T-cell (primary cell): ENCODE measurements around the gene ADCY4. TPM values are rescaled to one million over a fixed set of nuclear protein-coding genes. Genes with fewer than 3 reads are reported as not detected.
"Not testable (repeated sequence)": the region's sequence is repeated elsewhere in the genome, so short reads cannot be mapped to it uniquely, and the experiment has no call there.

Experiments
- ATAC-seq, 4 experiments: fragments of 200-7000 bp in 3 of 4; fragments of 150-1000 bp in 1 of 4; cut with Tn5 transposase; replicated peaks in 1 of 4; 1 replicate in 3 of 4; 2 replicates in 1 of 4; pipeline ENCODE4 v1.10.0; 2021; ENCODE audit warnings: moderate library complexity in 3 of 4, mild to moderate bottlenecking in 2 of 4, moderate number of reproducible peaks in 1 of 4
- CTCF ChIA-PET, 2 donors: fragments of 300-600 bp; sonication (Branson Sonifier 250); formaldehyde crosslinking; loops; one replicate each; lab custom pipeline; 2022; ENCODE audit warnings: antibody characterized with exemption in 2 of 2; lab: Charles Lee
- POLR2A ChIA-PET, 2 donors: fragments of 300-600 bp; sonication (Branson Sonifier 250); formaldehyde crosslinking; loops; one replicate each; lab custom pipeline; 2022; ENCODE audit warnings: antibody characterized with exemption in 2 of 2; lab: Charles Lee
- DNase-seq, 35 experiments: peaks; one replicate each; pipeline versions ENCODE4 v3.0.0 to v3.0.0-alpha.2; 2013 to 2023
- H3K27ac ChIP-seq: one replicate; pipeline ENCODE4 v1.5.1; 2013; ENCODE audit warnings: low read length
- H3K27me3 ChIP-seq, 2 experiments: replicated peaks in 1 of 2; 1 replicate in 1 of 2; 2 replicates in 1 of 2; pipeline versions ENCODE4 v1.6.1 to v1.7.0; 2013; ENCODE audit warnings: low read length in 1 of 2, mixed read lengths in 1 of 2; ENCODE audit not compliant: control insufficient read depth in 2 of 2, insufficient read depth in 2 of 2; ENCODE audit errors: extremely low read depth in 1 of 2
- H3K36me3 ChIP-seq, 2 donors: 1 replicate in 1 of 2; 2 replicates in 1 of 2; pipeline versions ENCODE4 v1.6.1 to v1.7.0; 2013; ENCODE audit warnings: low read length in 1 of 2; ENCODE audit not compliant: control insufficient read depth in 2 of 2, insufficient read depth in 1 of 2; ENCODE audit errors: extremely low read depth in 1 of 2
- H3K4me1 ChIP-seq, 2 experiments: 1 replicate in 1 of 2; 2 replicates in 1 of 2; pipeline versions ENCODE4 v1.6.1 to v1.7.0; 2013; ENCODE audit warnings: low read length in 2 of 2, mixed read lengths in 1 of 2; ENCODE audit not compliant: insufficient read depth in 2 of 2, control insufficient read depth in 1 of 2; ENCODE audit errors: extremely low read depth in 1 of 2
- H3K4me3 ChIP-seq, 2 donors: 1 replicate in 1 of 2; 2 replicates in 1 of 2; pipeline versions ENCODE4 v1.5.1 to v1.7.0; 2013; ENCODE audit warnings: mild to moderate bottlenecking in 2 of 2, low read length in 1 of 2, moderate library complexity in 1 of 2; ENCODE audit not compliant: control insufficient read depth in 1 of 2; ENCODE audit errors: extremely low read depth in 1 of 2
- H3K9me3 ChIP-seq: 2 replicates; pipeline ENCODE4 v1.7.0; 2013
- H3K27ac Mint-ChIP-seq, 2 donors: one replicate each; pipeline ENCODE4 v1.8.0; 2020 to 2021; ENCODE audit warnings: mild to moderate bottlenecking in 2 of 2, mixed read lengths in 2 of 2
- H3K27me3 Mint-ChIP-seq, 2 donors: one replicate each; pipeline ENCODE4 v1.8.0; 2021 to 2022; ENCODE audit warnings: mixed read lengths in 2 of 2
- H3K36me3 Mint-ChIP-seq: one replicate; pipeline ENCODE4 v1.8.0; 2021; ENCODE audit warnings: mixed read lengths
- H3K4me1 Mint-ChIP-seq, 3 donors: one replicate each; pipeline ENCODE4 v1.8.0; 2020 to 2022; ENCODE audit warnings: mixed read lengths in 3 of 3, mild to moderate bottlenecking in 1 of 3
- H3K4me3 Mint-ChIP-seq, 3 donors: one replicate each; pipeline ENCODE4 v1.8.0; 2020 to 2022; ENCODE audit warnings: mild to moderate bottlenecking in 3 of 3, mixed read lengths in 3 of 3, moderate library complexity in 3 of 3
- H3K9me3 Mint-ChIP-seq, 3 donors: one replicate each; pipeline ENCODE4 v1.8.0; 2020 to 2022; ENCODE audit warnings: mixed read lengths in 3 of 3
- WGBS: methylation state at CpG from one replicate; pipeline ENCODE4 v1.1.5; 2013; ENCODE audit warnings: missing lambda C conversion rate; ENCODE audit not compliant: insufficient coverage; 5-methylcytosine and 5-hydroxymethylcytosine counted together
- total RNA-seq, 35 experiments: library from RNA in 6 of 35; stranded (reverse) in 6 of 35; fragments of 120-200 nt in 1 of 35; gene quantifications; one replicate each; pipeline versions ENCODE4 v1.2.1 to v1.2.4 and lab custom pipeline; 2013 to 2026

Gene ADCY4
- total RNA-seq, 5 donors from 2014 or later (not counting 1 experiment from before 2014, with no cell fraction given): 7.8 to 10.4 (median 8.5) TPM

GRCh38 chr14:24354482-24354825, 19.6 kb upstream of the ADCY4 start:
- not testable (repeated sequence) for H3K36me3 ChIP-seq, H3K9me3 Mint-ChIP-seq, H3K4me3 ChIP-seq, H3K4me1 Mint-ChIP-seq, H3K9me3 ChIP-seq, H3K27ac Mint-ChIP-seq, H3K27ac ChIP-seq, H3K4me3 Mint-ChIP-seq, DNase-seq, H3K36me3 Mint-ChIP-seq, ATAC-seq, H3K4me1 ChIP-seq
- H3K27me3 ChIP-seq: peaks cover 0 to 24% of the 10 kb centered on the region in 2 experiments
- ChIA-PET CTCF (interaction anchor here in 1 of 2 donors (0.6 kb wide), 1 partner anchor 252 kb away, joined by 4 read pairs; no protein-coding TSS in a partner anchor), POLR2A (interaction anchor here in 1 of 2 donors (0.6 kb wide), 1 partner anchor 69 kb away, joined by 6 read pairs; no protein-coding TSS in a partner anchor)
- 50% methylated on average over 1 of the region's 3 CpGs for WGBS
- H3K27me3 Mint-ChIP-seq: peaks cover 41 to 46% of the 10 kb centered on the region in 2 donors

GRCh38 chr14:24353559-24354481, 18.9 kb upstream of the ADCY4 start:
- no peaks in the 10 kb centered on the region for H3K9me3 Mint-ChIP-seq
- DNase-seq: no peak
- H3K4me3 ChIP-seq: no peak overlapping the region
- no peak overlapping the region for H3K27ac ChIP-seq
- no peaks in the 10 kb centered on the region for H3K4me1 ChIP-seq
- H3K27ac Mint-ChIP-seq: no peak overlapping the region
- H3K4me1 Mint-ChIP-seq: peaks cover 0 to 9% (median 0%) of the 10 kb centered on the region in 3 donors
- CTCF ChIA-PET: interaction anchor here in 1 of 2 donors (0.6 kb wide), 1 partner anchor 252 kb away, joined by 4 read pairs; no protein-coding TSS in a partner anchor
- POLR2A ChIA-PET: no interaction called here
- H3K27me3 Mint-ChIP-seq: peaks cover 44 to 51% of the 10 kb centered on the region in 2 donors
- H3K4me3 Mint-ChIP-seq: no peak overlapping the region
- no peaks in the 10 kb centered on the region for H3K36me3 Mint-ChIP-seq
- no peaks in the 10 kb centered on the region for H3K9me3 ChIP-seq
- no peak for ATAC-seq
- 33% methylated on average over 3 of the region's 5 CpGs for WGBS
- no peaks in the 10 kb centered on the region for H3K36me3 ChIP-seq
- peaks cover 0 to 27% of the 10 kb centered on the region in 2 experiments for H3K27me3 ChIP-seq

- Mint-ChIP-seq H3K9me3 (no peaks in the 10 kb centered on the region), H3K36me3 (no peaks in the 10 kb centered on the region), H3K27ac (no peak overlapping the region), H3K4me3 (no peak overlapping the region), H3K4me1 (peaks cover 0 to 9% (median 0%) of the 10 kb centered on the region in 3 donors), H3K27me3 (peaks cover 49 to 63% of the 10 kb centered on the region in 2 donors)
- Histone ChIP-seq H3K27me3 (peaks cover 0 to 36% of the 10 kb centered on the region in 2 experiments), H3K27ac (no peak overlapping the region), H3K4me1 (no peaks in the 10 kb centered on the region), H3K9me3 (no peaks in the 10 kb centered on the region), H3K36me3 (no peaks in the 10 kb centered on the region), H3K4me3 (no peak overlapping the region)
- WGBS: 42% methylated on average over 3 of the region's 4 CpGs
- no peak for DNase-seq
- ChIA-PET POLR2A (interaction anchor here in 1 of 2 donors (0.7 kb wide), 1 partner anchor 107 kb away, joined by 4 read pairs; no protein-coding TSS in a partner anchor), CTCF (interaction anchor here in 1 of 2 donors (0.6 kb wide), 1 partner anchor 47 kb away, joined by 6 read pairs; the partner anchor contains the start of gene NYNRIN)
- ATAC-seq: no peak
Observed at GRCh38 chr14:24351517-24351916, 16.6 kb upstream of the ADCY4 start.

GRCh38 chr14:24349742-24350141, 14.9 kb upstream of the ADCY4 start:
- Histone ChIP-seq H3K4me3 (no peak overlapping the region), H3K27me3 (peaks cover 0 to 42% of the 10 kb centered on the region in 2 experiments), H3K36me3 (no peaks in the 10 kb centered on the region), H3K27ac (no peak overlapping the region), H3K9me3 (no peaks in the 10 kb centered on the region), H3K4me1 (no peaks in the 10 kb centered on the region)
- Mint-ChIP-seq H3K36me3 (no peaks in the 10 kb centered on the region), H3K4me3 (no peak overlapping the region), H3K4me1 (peaks cover 0 to 9% (median 0%) of the 10 kb centered on the region in 3 donors), H3K27ac (no peak overlapping the region), H3K27me3 (peaks cover 54 to 73% of the 10 kb centered on the region in 2 donors), H3K9me3 (no peaks in the 10 kb centered on the region)
- no peak for ATAC-seq
- DNase-seq: no peak
- 41% methylated on average over 2 of the region's 5 CpGs for WGBS
- POLR2A ChIA-PET: no interaction called here
- CTCF ChIA-PET: no interaction called here

- no peaks in the 10 kb centered on the region for H3K36me3 ChIP-seq
- H3K27me3 ChIP-seq: peaks cover 0 to 47% of the 10 kb centered on the region in 2 experiments
- 90% methylated on average over 2 of the region's 2 CpGs for WGBS
- no peak overlapping the region for H3K27ac ChIP-seq
- Mint-ChIP-seq H3K27ac (no peak overlapping the region), H3K36me3 (no peaks in the 10 kb centered on the region), H3K9me3 (no peaks in the 10 kb centered on the region), H3K4me1 (no peaks in the 10 kb centered on the region), H3K27me3 (peaks cover 53 to 65% of the 10 kb centered on the region in 2 donors), H3K4me3 (no peak overlapping the region)
- ATAC-seq: no peak
- no peaks in the 10 kb centered on the region for H3K9me3 ChIP-seq
- ChIA-PET POLR2A (interaction anchor here in 1 of 2 donors (0.6 kb wide), 1 partner anchor 10 kb away, joined by 3 read pairs; no protein-coding TSS in a partner anchor), CTCF (interaction anchor here (0.6 to 0.7 kb wide), 4 partner anchors 11 to 1056 kb away, joined by 3 to 6 read pairs (median 4); no protein-coding TSS in a partner anchor)
- no peak for DNase-seq
- H3K4me3 ChIP-seq: no peak overlapping the region
- no peaks in the 10 kb centered on the region for H3K4me1 ChIP-seq
Observed at GRCh38 chr14:24348186-24348585, 13.3 kb upstream of the ADCY4 start.

GRCh38 chr14:24347134-24347533, 12.3 kb upstream of the ADCY4 start:
- no peak for ATAC-seq
- POLR2A ChIA-PET: no interaction called here

More at GRCh38 chr14:24347134-24347533, 12.3 kb upstream of the ADCY4 start:
- H3K4me1 Mint-ChIP-seq: no peaks in the 10 kb centered on the region
- WGBS: 45% methylated on average over 1 of the region's 1 CpG
- Histone ChIP-seq H3K27ac (no peak overlapping the region), H3K36me3 (no peaks in the 10 kb centered on the region), H3K9me3 (no peaks in the 10 kb centered on the region), H3K4me1 (no peaks in the 10 kb centered on the region), H3K27me3 (peaks cover 0 to 47% of the 10 kb centered on the region in 2 experiments), H3K4me3 (no peak overlapping the region)
- no peak overlapping the region for H3K4me3 Mint-ChIP-seq
- peaks cover 51 to 57% of the 10 kb centered on the region in 2 donors for H3K27me3 Mint-ChIP-seq
- no peaks in the 10 kb centered on the region for H3K9me3 Mint-ChIP-seq
- H3K36me3 Mint-ChIP-seq: no peaks in the 10 kb centered on the region
- no peak for DNase-seq
- CTCF ChIA-PET: no interaction called here
- no peak overlapping the region for H3K27ac Mint-ChIP-seq
